Measurements from ENCODE around the gene PTPRCAP. TPM values are rescaled to one million over a fixed set of nuclear protein-coding genes. Genes with fewer than 3 reads are reported as not detected.

PTPRCAP gene
- total and polyA plus RNA-seq, 10 of the 15 experiments (the other 5 are each of a cell fraction or from before 2014, with no cell fraction given): 4.7 to 266 (median 125) TPM

- no peaks in the 10 kb centered on the region for H3K9me3 ChIP-seq (replicated peaks; ENCODE audit: control insufficient read depth, insufficient read depth, low read length)
- 66% methylated on average over 21 of the region's 21 CpGs for WGBS (ENCODE audit: insufficient coverage, insufficient replicate concordance, low lambda C conversion rate, missing lambda C conversion rate)
- no peaks in the 10 kb centered on the region for H3K79me2 ChIP-seq (ENCODE audit: control insufficient read depth, insufficient read depth, low read length)
- no peaks in the 10 kb centered on the region for H4K20me1 ChIP-seq (ENCODE audit: control insufficient read depth, insufficient read depth)
- no peak for ATAC-seq
- CTCF ChIA-PET: interaction anchor here (0.9 to 1.6 kb wide), 5 partner anchors 12 to 50 kb away, joined by 3 to 5 read pairs (median 4); partner anchors contain the start of genes PTPRCAP and TMEM134
- H3K36me3 ChIP-seq (ENCODE audit: control insufficient read depth in 2 of 2, insufficient read depth in 2 of 2, low read length in 1 of 2): no peaks in the 10 kb centered on the region
- H3K27ac ChIP-seq (ENCODE audit: control insufficient read depth, insufficient read depth): no peak overlapping the region
- H2AFZ ChIP-seq (ENCODE audit: control insufficient read depth, low read depth, low read length): no peak overlapping the region
- H3K9ac ChIP-seq (ENCODE audit: control insufficient read depth, insufficient read depth, low read length): no peak overlapping the region
- no peak for DNase-seq (ENCODE audit: low read depth, low spot score)
- no peak overlapping the region for H3K4me2 ChIP-seq (ENCODE audit: control insufficient read depth, insufficient read depth)
- POLR2A ChIA-PET: interaction anchor here (0.7 to 3.9 kb wide), 10 partner anchors 12 to 50 kb away, joined by 3 to 28 read pairs (median 8); partner anchors contain the start of genes PPP1CA, PTPRCAP and TBC1D10C
- H3K4me1 ChIP-seq (ENCODE audit: control insufficient read depth, insufficient read depth, low read length): peaks cover 2% of the 10 kb centered on the region; the same call in 1 of the 2 replicates
- peaks cover 0 to 5% of the 10 kb centered on the region in 2 experiments; a peak in 3 of 4 replicates for H3K27me3 ChIP-seq (replicated peaks in 1 of 2; ENCODE audit: control insufficient read depth in 2 of 2, insufficient read depth in 2 of 2, low read length in 1 of 2)
- TF ChIP-seq SMC3 (IDR thresholded peaks at IDR 0.05; ENCODE audit: borderline replicate concordance, low read length) (no peak), GATAD2B (conservative IDR thresholded peaks at IDR 0.05; ENCODE audit: low read depth) (no peak), ZZZ3 (IDR thresholded peaks at IDR 0.05; ENCODE audit: control insufficient read depth, insufficient read length, low read depth) (no peak), ATF2 (IDR thresholded peaks at IDR 0.05; ENCODE audit: low read length) (no peak)
- TF ChIP-seq, protein P1, sequence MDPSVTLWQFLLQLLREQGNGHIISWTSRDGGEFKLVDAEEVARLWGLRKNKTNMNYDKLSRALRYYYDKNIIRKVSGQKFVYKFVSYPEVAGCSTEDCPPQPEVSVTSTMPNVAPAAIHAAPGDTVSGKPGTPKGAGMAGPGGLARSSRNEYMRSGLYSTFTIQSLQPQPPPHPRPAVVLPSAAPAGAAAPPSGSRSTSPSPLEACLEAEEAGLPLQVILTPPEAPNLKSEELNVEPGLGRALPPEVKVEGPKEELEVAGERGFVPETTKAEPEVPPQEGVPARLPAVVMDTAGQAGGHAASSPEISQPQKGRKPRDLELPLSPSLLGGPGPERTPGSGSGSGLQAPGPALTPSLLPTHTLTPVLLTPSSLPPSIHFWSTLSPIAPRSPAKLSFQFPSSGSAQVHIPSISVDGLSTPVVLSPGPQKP (IDR thresholded peaks at IDR 0.05; ENCODE audit: low read depth, low read length): no peak
- in situ Hi-C loops (cut with MboI) (no loop called here), intact Hi-C loops (cut with micrococcal nuclease; ENCODE audit: unreplicated experiment) (no loop called here)
- FAIRE-seq: no peak
- no TSS peak for BruUV-seq (replicated peaks)
- H3K4me3 ChIP-seq: no peak overlapping the region
- RAD21 ChIA-PET (ENCODE audit: unreplicated experiment): interaction anchor here (0.9 to 2.4 kb wide), 4 partner anchors 18 to 41 kb away, joined by 3 to 8 read pairs (median 4); partner anchors contain the start of genes PPP1CA and RAD9A
- SMC1A ChIA-PET (ENCODE audit: uncharacterized antibody, unreplicated experiment): interaction anchor here (1.1 to 1.5 kb wide), 4 partner anchors 12 to 68 kb away, joined by 3 to 7 read pairs (median 3); partner anchors contain the start of gene TBC1D10C
Observed at GRCh38 chr11:67419325-67420049, 18.0 kb downstream of the PTPRCAP start.

All from GM12878 (cell line).